Frontal cortex (tissue), 4 donors: ENCODE measurements around the gene REST. TPM values are rescaled to one million over a fixed set of nuclear protein-coding genes. Genes with fewer than 3 reads are reported as not detected.
"Not testable (repeated sequence)": the region's sequence is repeated elsewhere in the genome, so short reads cannot be mapped to it uniquely, and the experiment has no call there.

Source experiments
- DNase-seq, 2 donors: peaks; one replicate each; pipeline ENCODE4 v3.0.0; 2012; ENCODE audit warnings: low spot score in 2 of 2
- FAIRE-seq: peaks from 2 replicates; lab custom pipeline; 2012; peaks lifted over from hg19 to GRCh38; lab: Jason Lieb, UNC
- total RNA-seq: library from RNA; depleted of rRNA; stranded (reverse); fragments of >200 nt; gene quantifications from one replicate; pipeline ENCODE4 v1.2.3, GENCODE V29; 2014
- donor health status: control.
- donor health status: control.
- donor health status: control.

The REST gene
- total RNA-seq, 1 donor from 2014 or later: 6.9 TPM

DNA sequence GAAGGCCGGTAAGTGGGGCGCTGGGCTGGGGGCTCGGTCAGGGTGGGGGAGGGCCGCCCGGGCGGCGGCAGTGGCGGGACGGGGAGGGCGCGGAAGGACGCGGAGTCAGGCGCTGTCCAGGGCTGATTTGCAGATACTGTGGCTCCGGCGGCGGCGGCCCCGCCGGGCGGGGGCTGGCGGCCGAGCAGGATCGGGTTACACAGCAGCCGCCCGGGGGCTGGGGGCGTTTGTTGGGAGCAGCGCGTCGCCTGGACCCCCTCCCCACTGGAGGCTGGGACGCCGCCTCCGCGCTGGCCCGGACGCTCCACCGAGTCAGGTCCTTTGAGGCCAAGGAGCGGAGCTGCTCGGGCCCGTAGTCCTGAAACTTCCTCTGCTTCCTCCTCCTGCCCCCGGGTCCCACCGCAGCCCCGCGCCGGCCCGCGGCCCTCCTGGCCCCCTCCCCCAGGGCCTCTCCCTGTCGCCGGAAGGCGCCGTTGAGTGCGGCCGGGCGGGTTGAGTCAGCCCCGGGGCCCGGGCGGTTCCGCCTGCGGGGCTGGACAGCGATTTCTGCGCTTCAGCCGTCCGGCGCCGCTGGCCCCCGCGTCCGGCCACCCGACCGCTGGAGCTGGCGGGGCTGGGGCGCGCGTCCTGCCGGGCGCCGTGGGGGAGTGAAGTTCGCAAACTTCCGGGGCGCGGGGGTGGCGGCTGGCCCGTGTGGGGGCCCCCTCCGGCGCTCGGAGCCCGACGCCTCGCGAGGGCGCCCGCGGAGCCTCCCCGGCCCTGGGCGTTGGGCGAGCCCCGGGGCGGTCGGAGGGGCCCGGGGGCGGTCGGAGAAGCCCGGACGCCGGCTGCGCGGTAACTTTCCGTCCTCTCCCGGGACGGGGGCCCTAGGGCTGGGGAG lies 746 bp downstream of the REST start:
- DNase-seq: peak; percentile 75 to 83
- FAIRE-seq: no peak

DNA sequence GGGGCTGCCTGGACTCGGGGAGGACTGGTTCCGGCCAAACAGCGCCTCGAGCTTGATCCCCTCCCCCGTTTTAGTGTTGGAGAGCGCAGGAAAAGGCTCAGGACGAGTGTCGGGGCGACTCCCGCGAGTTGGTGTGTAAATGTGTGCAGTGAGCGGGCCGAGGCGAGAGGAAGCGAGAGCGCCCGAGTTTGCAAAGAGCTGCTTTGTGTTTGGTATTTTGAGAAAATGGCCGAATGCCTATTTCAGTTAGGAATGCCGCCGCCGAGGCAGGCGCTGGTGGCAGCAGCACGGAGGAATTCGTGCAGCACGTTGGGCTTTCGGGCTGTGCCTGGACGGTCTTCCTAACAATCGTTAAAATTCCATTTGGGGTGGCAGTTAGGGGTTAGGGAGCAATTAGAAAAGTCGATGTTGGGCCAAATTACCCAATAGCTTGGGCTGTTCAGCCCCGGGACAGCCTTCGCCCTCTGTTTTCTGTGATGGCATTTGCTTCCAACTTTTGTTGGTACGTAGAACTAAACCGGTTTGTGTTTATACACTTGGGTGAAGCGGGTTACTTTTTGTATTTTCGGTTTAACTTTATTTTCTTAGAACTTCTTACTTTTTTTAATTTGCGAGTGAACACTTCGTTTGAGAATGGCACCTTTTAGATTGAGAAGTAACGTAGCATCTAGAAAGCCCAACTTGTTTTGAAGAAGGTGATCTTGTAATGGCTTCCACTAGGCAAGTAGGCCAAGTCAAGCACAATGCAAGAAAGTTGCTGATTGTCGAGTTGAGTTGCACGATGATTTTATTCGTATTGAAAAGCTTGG lies 1.6 kb downstream of the REST start:
- no peak for FAIRE-seq

DNA sequence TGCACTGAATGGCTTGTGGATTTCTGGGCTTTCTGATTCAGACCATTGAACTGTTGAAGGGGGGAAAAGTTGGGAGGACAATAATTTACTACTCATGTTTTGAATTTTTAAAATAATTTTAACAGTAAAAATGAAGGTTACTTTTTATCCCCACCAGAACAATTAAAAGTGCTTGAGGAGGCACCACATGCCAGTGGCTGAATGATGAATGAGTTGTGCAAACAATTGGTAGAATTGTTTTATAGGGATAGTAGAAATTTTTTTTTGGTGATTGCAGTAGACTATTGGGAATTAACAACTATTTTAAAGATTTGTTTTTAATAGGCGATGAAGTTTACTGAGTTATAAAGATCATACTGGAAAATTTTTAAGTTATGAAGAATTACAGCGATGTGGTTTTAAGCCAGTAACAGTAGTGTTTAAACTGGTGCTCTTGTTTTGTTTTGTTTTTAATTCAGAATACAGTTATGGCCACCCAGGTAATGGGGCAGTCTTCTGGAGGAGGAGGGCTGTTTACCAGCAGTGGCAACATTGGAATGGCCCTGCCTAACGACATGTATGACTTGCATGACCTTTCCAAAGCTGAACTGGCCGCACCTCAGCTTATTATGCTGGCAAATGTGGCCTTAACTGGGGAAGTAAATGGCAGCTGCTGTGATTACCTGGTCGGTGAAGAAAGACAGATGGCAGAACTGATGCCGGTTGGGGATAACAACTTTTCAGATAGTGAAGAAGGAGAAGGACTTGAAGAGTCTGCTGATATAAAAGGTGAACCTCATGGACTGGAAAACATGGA lies 2.7 kb downstream of the REST start:
- DNase-seq (no peak), FAIRE-seq (no peak)

More for the DNA sequence above, 1.6 kb downstream of the REST start:
- DNase-seq: peak; percentile 47 to 63

DNA sequence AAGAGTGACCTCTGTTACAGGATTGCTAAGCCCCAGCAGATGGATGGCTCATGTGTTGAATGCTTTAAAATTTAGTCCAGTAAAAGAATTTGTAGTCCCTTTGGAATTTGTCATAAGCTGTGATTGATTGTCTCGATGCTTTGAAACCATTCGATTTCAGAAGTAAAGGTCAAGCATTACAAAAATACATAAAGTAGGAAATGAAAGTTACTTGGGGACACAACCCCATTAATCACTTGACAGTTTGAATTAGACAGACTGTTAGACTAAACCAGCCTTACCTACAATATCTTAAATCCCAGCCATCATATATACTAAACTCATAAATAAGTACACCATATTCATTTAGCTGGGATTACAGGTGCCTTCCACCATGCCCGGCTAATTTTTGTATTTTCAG lies 6.6 kb downstream of the REST start:
- DNase-seq (no peak), FAIRE-seq (no peak)

DNA sequence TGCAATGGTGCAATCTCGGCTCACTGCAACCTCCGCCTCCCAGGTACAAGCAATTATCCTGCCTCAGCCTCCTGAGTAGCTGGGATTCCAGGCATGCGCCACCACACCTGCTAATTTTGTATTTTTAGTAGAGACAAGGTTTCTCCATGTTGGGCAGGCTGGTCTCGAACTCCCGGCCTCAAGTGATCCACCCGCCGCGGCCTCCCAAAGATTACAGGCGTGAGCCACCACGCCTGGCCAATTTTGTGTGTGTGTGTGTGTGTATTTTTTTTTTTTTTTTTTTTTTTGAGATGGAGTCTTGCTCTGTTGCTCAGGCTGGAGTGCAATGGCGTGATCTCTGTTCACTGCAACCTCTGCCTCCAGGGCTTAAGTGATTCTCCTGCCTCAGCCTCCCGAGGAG lies 7.3 kb downstream of the REST start:
- DNase-seq, FAIRE-seq: not testable (repeated sequence)

DNA sequence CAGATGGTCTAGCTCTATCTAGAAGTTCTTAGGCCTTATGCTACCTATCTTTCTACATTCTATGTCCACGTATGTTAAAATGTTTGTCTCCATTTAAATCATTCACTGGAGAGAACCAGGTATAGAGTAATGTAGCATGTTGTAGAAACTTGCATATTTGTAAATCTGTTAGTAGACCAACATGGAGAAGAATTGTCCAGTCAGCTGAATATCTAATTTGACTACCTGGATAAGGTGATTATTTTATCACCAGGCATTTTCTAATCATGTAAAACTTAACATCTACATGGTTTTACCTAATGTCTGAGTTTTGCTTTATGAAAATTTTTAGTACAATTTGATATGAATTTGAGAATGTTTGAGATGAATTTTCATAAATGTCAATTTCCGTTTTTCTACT lies 19.5 kb downstream of the REST start:
- no peak for FAIRE-seq
- no peak for DNase-seq

DNA sequence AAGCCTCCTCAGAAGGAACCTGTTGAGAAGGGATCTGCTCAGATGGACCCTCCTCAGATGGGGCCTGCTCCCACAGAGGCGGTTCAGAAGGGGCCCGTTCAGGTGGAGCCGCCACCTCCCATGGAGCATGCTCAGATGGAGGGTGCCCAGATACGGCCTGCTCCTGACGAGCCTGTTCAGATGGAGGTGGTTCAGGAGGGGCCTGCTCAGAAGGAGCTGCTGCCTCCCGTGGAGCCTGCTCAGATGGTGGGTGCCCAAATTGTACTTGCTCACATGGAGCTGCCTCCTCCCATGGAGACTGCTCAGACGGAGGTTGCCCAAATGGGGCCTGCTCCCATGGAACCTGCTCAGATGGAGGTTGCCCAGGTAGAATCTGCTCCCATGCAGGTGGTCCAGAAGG lies 22.9 kb downstream of the REST start:
- FAIRE-seq (no peak), DNase-seq (no peak)

DNA sequence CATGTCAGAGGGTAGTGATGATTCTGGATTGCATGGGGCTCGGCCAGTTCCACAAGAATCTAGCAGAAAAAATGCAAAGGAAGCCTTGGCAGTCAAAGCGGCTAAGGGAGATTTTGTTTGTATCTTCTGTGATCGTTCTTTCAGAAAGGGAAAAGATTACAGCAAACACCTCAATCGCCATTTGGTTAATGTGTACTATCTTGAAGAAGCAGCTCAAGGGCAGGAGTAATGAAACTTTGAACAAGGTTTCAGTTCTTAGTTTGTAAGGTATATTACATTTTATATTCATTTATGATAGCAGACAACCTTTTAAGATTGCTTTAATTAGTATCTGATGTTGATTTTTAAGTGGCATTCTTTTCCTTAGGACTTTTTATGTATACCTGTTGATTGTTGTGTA lies 24.2 kb downstream of the REST start:
- no peak for DNase-seq
- FAIRE-seq: no peak

DNA sequence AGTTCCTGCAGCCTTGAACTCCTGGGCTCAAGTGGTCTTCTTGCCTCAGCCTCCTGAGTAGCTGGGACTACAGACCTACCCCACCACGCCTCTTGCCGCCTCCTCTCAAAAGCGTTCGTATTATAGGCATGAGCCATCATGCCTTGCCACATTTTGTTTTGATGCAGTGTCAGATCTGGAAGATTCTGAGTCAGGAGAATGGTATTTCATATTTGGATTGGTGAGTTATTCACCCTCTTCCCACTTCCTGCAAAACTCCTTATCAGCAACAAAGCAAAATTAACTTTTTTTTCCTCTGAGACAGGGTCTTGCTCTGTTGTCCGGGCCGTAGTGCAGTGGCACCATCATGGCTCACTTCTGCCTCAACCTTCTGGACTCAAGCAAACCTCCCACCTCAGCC lies 29.6 kb downstream of the REST start:
- FAIRE-seq: no peak

DNA sequence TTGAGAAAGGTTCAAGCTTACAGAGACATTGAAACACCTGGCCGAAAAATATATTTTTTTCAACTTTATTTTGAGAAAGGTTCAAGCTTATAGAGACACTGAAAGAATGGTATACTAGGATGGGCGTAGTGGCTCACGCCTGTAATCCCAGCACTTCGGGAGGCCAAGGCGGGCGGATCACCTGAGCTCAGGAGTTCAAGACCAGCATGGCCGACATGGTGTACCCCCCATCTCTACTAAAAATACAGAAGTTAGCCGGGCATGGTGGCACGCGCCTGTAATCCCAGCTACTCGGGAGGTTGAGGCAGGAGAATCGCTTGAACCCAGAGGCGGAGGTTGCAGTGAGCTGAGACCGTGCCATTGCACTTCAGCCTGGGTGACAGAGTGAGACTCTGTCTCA lies 32.1 kb downstream of the REST start:
- FAIRE-seq, DNase-seq: not testable (repeated sequence)

More for the DNA sequence above, 29.6 kb downstream of the REST start:
- no peak for DNase-seq

DNA sequence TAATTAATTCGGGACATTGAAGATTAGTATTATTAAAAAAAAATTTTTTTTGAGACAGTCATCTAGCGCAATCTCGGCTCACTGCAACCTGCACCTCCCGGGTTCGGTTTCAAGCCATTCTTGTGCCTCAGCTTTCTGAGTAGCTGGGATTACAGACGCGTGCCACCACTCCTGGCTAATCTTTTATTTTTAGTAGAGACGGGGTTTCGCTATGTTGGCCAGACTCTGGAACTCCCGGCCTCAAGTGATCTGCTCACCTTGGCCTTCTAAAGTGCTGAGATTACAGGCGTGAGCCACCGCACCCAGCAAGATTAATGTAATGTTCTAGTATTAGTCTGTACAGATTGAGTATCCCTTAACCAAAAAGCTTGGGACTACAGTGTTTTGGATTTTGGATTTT lies 32.7 kb downstream of the REST start:
- DNase-seq (no peak), FAIRE-seq (no peak)

DNA sequence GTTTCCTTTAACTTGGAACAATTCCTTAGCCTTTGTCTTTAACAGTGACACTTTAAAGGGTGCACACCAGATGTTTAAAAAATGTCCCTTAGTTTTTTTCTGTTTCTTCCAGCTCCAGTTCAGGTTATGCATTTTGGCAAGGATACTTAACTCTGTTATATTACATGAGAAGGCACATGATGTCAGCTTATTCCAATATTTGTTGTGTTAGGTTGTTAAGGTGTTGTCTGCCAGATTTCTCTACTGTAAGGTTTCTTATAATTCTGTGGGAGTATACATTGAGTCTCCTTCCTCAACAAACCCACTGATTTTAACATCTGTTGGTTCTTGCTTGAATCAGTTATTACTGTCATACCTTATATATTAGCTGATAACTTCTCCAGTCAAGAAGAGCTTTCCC lies 33.3 kb downstream of the REST start:
- DNase-seq: no peak
- FAIRE-seq: no peak

DNA sequence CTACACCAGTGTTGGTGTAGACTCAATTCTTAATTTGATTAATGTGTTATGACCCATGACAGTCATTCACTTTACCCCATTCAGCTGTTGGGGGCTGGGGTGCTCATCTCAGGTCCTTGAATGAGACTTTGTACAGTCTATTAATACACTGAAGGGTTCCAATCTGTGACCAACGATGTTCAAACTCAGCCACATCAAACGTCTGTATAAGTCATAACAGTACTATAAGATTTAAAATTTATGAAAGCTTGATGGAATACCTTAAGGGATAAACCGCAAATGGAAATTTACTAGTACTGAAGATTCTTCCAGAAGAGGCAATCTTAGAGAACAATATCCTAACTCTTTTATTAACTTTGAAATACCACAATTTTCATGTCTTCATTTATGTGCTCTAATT lies 33.7 kb downstream of the REST start:
- FAIRE-seq (no peak), DNase-seq (no peak)

DNA sequence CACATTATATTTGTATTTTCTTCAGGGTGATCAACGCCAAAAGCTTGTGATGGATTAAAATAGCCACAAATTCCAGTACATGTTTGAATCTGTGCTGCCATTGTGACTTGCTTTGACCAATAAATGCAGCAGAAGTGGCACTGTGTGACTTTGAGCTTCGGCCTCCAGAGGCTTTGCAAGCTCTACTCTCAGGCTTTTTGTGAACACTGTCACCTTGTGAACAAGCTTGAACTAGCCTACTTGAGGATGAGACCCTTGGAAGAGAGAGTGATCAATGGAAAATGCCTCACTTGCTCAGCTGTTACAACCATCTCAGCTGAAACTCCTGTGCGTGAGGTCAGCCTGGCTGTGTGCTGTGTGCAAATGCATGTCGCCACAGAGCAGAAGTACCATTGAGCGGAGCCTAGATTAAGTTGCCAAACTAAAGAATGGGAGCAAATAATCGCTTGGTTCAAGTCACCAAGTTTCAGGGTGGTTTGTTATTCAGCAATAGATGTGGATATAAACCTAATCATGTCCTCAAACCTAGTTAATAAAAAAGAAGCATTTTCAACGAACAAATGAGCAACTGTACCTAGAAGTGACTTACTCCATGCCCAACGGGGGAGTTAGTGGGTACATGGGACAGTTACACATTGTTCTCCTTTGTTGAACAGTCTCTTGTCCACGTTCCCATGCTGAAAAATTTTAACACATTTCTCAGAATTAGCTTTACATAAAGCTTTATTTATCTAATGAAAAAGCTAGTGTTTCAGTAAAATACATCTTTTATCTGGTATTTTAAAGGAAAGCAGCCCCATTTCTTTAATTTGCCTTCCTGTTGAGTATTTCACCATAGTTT lies 46.2 kb downstream of the REST start:
- DNase-seq: no peak
- FAIRE-seq: no peak

DNA sequence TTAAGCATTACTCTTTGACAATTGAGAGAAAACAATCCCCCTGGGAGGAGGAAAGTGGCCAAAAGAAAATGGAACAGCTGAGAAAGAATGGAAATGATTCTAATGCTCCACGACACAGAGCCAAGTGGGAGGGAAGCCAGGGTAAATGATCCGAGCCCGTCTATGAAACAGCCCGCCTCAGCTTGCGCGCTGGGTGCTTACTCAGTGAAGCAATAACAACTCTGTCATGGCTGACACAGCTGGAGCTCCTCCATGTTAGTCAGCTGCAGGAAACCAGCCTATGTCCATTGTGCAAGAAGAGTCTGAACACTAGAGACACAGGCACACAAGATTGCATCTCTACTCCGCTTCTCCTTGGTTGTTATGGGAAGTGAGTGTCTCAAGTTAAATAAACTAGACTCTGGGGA lies 50.4 kb downstream of the REST start:
- DNase-seq (no peak), FAIRE-seq (no peak)

DNA sequence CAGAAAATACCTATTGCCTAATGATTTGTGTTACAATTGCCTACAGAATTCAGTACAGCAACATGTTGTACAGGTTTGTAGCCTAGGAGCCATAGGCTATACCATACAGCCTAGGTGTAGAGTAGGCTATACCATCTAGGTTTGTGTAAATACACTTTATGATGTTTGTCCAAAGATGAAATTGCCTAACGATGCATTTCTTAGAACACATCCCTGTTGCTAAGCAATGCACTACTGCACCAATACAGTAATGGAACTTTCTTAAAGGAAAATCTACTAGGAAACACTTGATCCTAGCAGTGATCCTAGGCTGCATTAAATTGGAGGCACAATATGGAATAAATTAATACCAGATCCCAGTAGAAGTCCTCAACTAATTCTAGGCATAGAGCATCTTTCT lies 51.4 kb downstream of the REST start:
- DNase-seq: no peak
- no peak for FAIRE-seq

DNA sequence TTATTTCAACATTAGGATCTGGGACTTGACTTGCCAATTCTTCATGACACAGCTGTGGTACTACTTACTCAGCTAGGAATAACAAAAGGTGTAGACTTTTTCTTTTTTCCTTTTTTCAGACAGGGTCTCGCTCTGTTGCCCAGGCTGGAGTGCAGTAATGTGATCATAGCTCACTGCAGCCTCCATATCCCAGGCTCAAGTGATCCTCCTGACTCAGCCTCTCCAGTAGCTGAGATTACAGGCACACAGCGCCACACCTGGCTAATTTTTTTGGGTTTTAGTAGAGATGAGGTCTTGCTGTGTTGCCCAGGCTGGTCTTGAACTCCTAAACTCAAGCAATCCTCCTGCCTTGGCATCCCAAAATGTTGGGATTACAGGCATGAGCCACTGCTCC lies 53.4 kb downstream of the REST start:
- no peak for DNase-seq
- FAIRE-seq: no peak

DNA sequence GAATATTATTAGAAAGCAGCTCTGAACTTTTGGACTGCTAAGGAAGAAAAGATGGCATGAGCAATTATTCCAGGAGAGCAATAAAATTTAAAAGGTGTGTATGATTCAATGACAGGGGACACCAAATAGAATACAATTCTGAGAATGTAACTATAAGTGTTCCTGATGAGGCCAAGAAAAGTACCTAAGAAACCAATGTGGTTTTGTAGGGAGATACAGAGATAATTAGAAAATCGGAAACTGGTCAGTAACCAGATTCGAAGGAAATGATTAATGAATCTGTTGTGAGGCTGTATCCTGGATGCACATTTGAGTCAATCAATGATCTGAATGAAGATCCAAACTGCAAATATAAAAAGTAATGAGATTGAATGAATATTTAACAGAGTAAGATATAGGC lies 63.7 kb downstream of the REST start:
- FAIRE-seq (no peak), DNase-seq (no peak)

DNA sequence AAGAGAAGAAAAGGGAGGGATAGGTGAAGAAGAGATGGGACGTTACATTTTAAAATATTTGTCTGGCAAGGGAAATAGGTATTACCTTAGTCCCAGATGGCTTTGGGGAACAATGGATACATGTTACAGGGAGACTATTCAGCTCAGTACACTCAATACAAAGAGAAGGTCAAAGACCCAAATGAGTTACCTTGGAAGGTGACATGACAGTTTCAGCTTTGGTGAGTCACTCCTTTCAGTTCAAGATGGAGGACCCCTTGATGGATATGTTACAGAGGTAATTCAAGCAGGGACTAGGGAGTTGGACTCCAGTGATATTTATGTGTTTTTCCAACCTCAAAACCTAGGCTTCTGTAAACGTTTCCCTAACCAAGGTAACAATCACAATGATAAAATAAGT lies 64.7 kb downstream of the REST start:
- DNase-seq: no peak
- FAIRE-seq: no peak
